H9 (cell line): ENCODE results near the gene SLC44A1. TPM values are rescaled to one million over a fixed set of nuclear protein-coding genes. Genes with fewer than 3 reads are reported as not detected.

Experiments
- DNase-seq: peaks from one replicate; pipeline ENCODE4 v3.0.0-alpha.2; 2017
- H2AFZ ChIP-seq: one replicate; pipeline ENCODE4 v1.6.1; 2013; ENCODE audit warnings: mild to moderate bottlenecking, low read length, control low read depth, moderate library complexity
- H2AK5ac ChIP-seq: 2 replicates; pipeline ENCODE4 v1.6.1; 2013; ENCODE audit warnings: low read length, control low read depth, mixed read lengths; ENCODE audit not compliant: insufficient read length
- H2BK120ac ChIP-seq: one replicate; pipeline ENCODE4 v1.6.1; 2013; ENCODE audit warnings: low read depth, mild to moderate bottlenecking, low read length, control low read depth, inconsistent platforms; ENCODE audit not compliant: poor library complexity, severe bottlenecking
- H2BK12ac ChIP-seq: 2 replicates; pipeline ENCODE4 v1.6.1; 2013; ENCODE audit warnings: low read length, control low read depth, mixed read lengths, low read depth; ENCODE audit not compliant: insufficient read length
- H2BK15ac ChIP-seq: 2 replicates; pipeline ENCODE4 v1.6.1; 2013; ENCODE audit warnings: low read depth, low read length, control low read depth
- H2BK20ac ChIP-seq: one replicate; pipeline ENCODE4 v1.6.1; 2013; ENCODE audit warnings: low read depth, mild to moderate bottlenecking, low read length, control low read depth, inconsistent platforms; ENCODE audit not compliant: poor library complexity, severe bottlenecking
- H2BK5ac ChIP-seq: 2 replicates; pipeline ENCODE4 v1.6.1; 2013; ENCODE audit warnings: low read length, control low read depth, mixed read lengths; ENCODE audit not compliant: insufficient read length
- H3K14ac ChIP-seq: 2 replicates; pipeline ENCODE4 v1.6.1; 2013; ENCODE audit warnings: low read length, control low read depth; ENCODE audit not compliant: insufficient read depth
- H3K18ac ChIP-seq: 2 replicates; pipeline ENCODE4 v1.6.1; 2013; ENCODE audit warnings: low read depth, mild to moderate bottlenecking, mixed read lengths, low read length, control low read depth; ENCODE audit not compliant: insufficient read length
- H3K23ac ChIP-seq: 2 replicates; pipeline ENCODE4 v1.6.1; 2013; ENCODE audit warnings: low read length, control low read depth, mixed read lengths, low read depth; ENCODE audit not compliant: insufficient read length
- H3K23me2 ChIP-seq: 2 replicates; pipeline ENCODE4 v1.6.1; 2013; ENCODE audit warnings: low read depth, mild to moderate bottlenecking, mixed read lengths, low read length, control low read depth; ENCODE audit not compliant: insufficient read length, poor library complexity, severe bottlenecking
- H3K27ac ChIP-seq: 2 replicates; pipeline ENCODE4 v1.5.1; 2013; ENCODE audit warnings: low read length, control low read depth, mixed read lengths, low read depth; ENCODE audit not compliant: insufficient read length
- H3K27me3 ChIP-seq: 2 replicates; pipeline ENCODE4 v1.6.1; 2013; ENCODE audit warnings: low read length, control low read depth, inconsistent platforms; ENCODE audit not compliant: insufficient read depth
- H3K4ac ChIP-seq: 2 replicates; pipeline ENCODE4 v1.6.1; 2013; ENCODE audit warnings: low read depth, mild to moderate bottlenecking, control low read depth, inconsistent platforms, low read length, moderate library complexity
- H3K4me1 ChIP-seq: 2 replicates; pipeline ENCODE4 v1.6.1; 2013; ENCODE audit warnings: low read length, control low read depth, inconsistent platforms; ENCODE audit not compliant: insufficient read depth
- H3K4me2 ChIP-seq: 2 replicates; pipeline ENCODE4 v1.6.1; 2013; ENCODE audit warnings: low read length, control low read depth, mixed read lengths; ENCODE audit not compliant: insufficient read length, insufficient read depth
- H3K56ac ChIP-seq: 2 replicates; pipeline ENCODE4 v1.6.1; 2013; ENCODE audit warnings: low read depth, mild to moderate bottlenecking, mixed read lengths, low read length, control low read depth; ENCODE audit not compliant: insufficient read length
- H3K79me1 ChIP-seq: 2 replicates; pipeline ENCODE4 v1.6.1; 2013; ENCODE audit warnings: low read depth, mild to moderate bottlenecking, moderate library complexity, low read length, control low read depth, inconsistent platforms; ENCODE audit not compliant: insufficient read depth, poor library complexity, severe bottlenecking
- H3K79me2 ChIP-seq: 2 replicates; pipeline ENCODE4 v1.6.1; 2013; ENCODE audit warnings: low read length, control low read depth, inconsistent platforms; ENCODE audit not compliant: insufficient read depth
- H3K9ac ChIP-seq: 2 replicates; pipeline ENCODE4 v1.6.1; 2013; ENCODE audit warnings: low read length, control low read depth, mixed read lengths; ENCODE audit not compliant: insufficient read length; ENCODE audit errors: extremely low read depth
- H3K9me3 ChIP-seq: one replicate; pipeline ENCODE4 v1.6.1; 2013; ENCODE audit warnings: low read depth, low read length, inconsistent platforms; ENCODE audit not compliant: control insufficient read depth
- H3T11ph ChIP-seq: one replicate; pipeline ENCODE4 v1.6.1; 2013; ENCODE audit warnings: mild to moderate bottlenecking, low read length, control low read depth, inconsistent platforms
- H4K20me1 ChIP-seq: one replicate; pipeline ENCODE4 v1.6.1; 2013; ENCODE audit not compliant: control insufficient read depth, insufficient read length, insufficient read depth
- H4K5ac ChIP-seq: 2 replicates; pipeline ENCODE4 v1.6.1; 2013; ENCODE audit warnings: low read depth, mild to moderate bottlenecking, mixed read lengths, low read length, control low read depth; ENCODE audit not compliant: insufficient read length
- H4K8ac ChIP-seq: replicated peaks from 2 replicates; pipeline ENCODE4 v1.6.1; 2013; ENCODE audit warnings: low read length, control low read depth, mixed read lengths, low read depth; ENCODE audit not compliant: insufficient read length
- H4K91ac ChIP-seq: 2 replicates; pipeline ENCODE4 v1.6.1; 2013; ENCODE audit warnings: low read depth, mild to moderate bottlenecking, moderate library complexity, mixed read lengths, low read length, control low read depth; ENCODE audit not compliant: insufficient read length
- H3K27ac Mint-ChIP-seq, 3 experiments: 2 replicates in 2 of 3; 3 replicates in 1 of 3; pipeline ENCODE4 v1.8.0; 2020 to 2021; ENCODE audit warnings: mixed read lengths in 3 of 3, mild to moderate bottlenecking in 1 of 3, moderate library complexity in 1 of 3
- H3K27me3 Mint-ChIP-seq: 2 replicates; pipeline ENCODE4 v1.8.0; 2021; ENCODE audit warnings: low read depth, mild to moderate bottlenecking, moderate library complexity, mixed read lengths
- H3K36me3 Mint-ChIP-seq, 3 experiments: 2 replicates in 2 of 3; 3 replicates in 1 of 3; pipeline ENCODE4 v1.8.0; 2020 to 2021; ENCODE audit warnings: low read depth in 3 of 3, mixed read lengths in 3 of 3; ENCODE audit not compliant: insufficient read depth in 1 of 3
- H3K4me1 Mint-ChIP-seq, 2 experiments: 2 replicates each; pipeline ENCODE4 v1.8.0; 2020; ENCODE audit warnings: mixed read lengths in 2 of 2
- H3K4me3 Mint-ChIP-seq, 2 experiments: 2 replicates in 1 of 2; 3 replicates in 1 of 2; pipeline ENCODE4 v1.8.0; 2020 to 2021; ENCODE audit warnings: mild to moderate bottlenecking in 2 of 2, mixed read lengths in 2 of 2, moderate library complexity in 1 of 2
- H3K9me3 Mint-ChIP-seq, 2 experiments: 2 replicates in 1 of 2; 3 replicates in 1 of 2; pipeline ENCODE4 v1.8.0; 2020; ENCODE audit warnings: mild to moderate bottlenecking in 2 of 2, mixed read lengths in 2 of 2, moderate library complexity in 1 of 2
- CTCF ChIP-seq: fragments of 200-600 bp; sonication (generic); conservative IDR thresholded peaks from 3 replicates; pipeline ENCODE4 v1.8.0; 2021; ENCODE audit warnings: antibody characterized with exemption, mild to moderate bottlenecking
- WGBS: extraction: QIAGEN DNeasy Blood & Tissue Kit; methylation state at CpG from one replicate; pipeline ENCODE4 v1.1.7; 2013; ENCODE audit warnings: missing lambda C conversion rate, low lambda C conversion rate, mixed read lengths; ENCODE audit not compliant: insufficient read length; ENCODE audit errors: extremely low coverage; 5-methylcytosine and 5-hydroxymethylcytosine counted together
- total RNA-seq: library from RNA; stranded (reverse); gene quantifications from 2 replicates; pipeline ENCODE4 v1.2.1, GENCODE V29; 2021

The SLC44A1 gene
- total RNA-seq, 1 experiment from 2014 or later = 60.7 TPM

GRCh38 chr9:105318729-105319191 is 74.3 kb downstream of the SLC44A1 start:
- no peaks in the 10 kb centered on the region for H3K9me3 Mint-ChIP-seq
- no peak overlapping the region for H2AK5ac ChIP-seq
- H4K5ac ChIP-seq = no peak overlapping the region
- H4K20me1 ChIP-seq = no peaks in the 10 kb centered on the region
- no CpG with 5 or more reads among the region's 4 CpGs for WGBS
- no peaks in the 10 kb centered on the region for H3K9me3 ChIP-seq
- no peak overlapping the region for H3K4me2 ChIP-seq
- no peak overlapping the region for H3K18ac ChIP-seq
- no peak overlapping the region for H2AFZ ChIP-seq
- no peaks in the 10 kb centered on the region for H3K79me2 ChIP-seq
- no peak overlapping the region for H3K23ac ChIP-seq
- H3K14ac ChIP-seq = no peak overlapping the region
- no peak overlapping the region for H3T11ph ChIP-seq
- H3K27ac Mint-ChIP-seq = no peak overlapping the region
- no peak overlapping the region for H2BK5ac ChIP-seq
- no peak overlapping the region for H4K8ac ChIP-seq
- no peaks in the 10 kb centered on the region; the same call in 1 of the 2 replicates for H3K4me1 ChIP-seq
- H3K4me1 Mint-ChIP-seq = peaks cover 5 to 9% of the 10 kb centered on the region in 2 experiments; a peak in 3 of 4 replicates
- no peak overlapping the region for H3K4ac ChIP-seq
- no peak overlapping the region for H2BK20ac ChIP-seq
- no peak for TF ChIP-seq CTCF
- no peaks in the 10 kb centered on the region for H3K27me3 ChIP-seq
- no peak for DNase-seq
- peaks cover 3 to 8% (median 6%) of the 10 kb centered on the region in 3 experiments; a peak in 6 of 7 replicates for H3K36me3 Mint-ChIP-seq
- no peak overlapping the region for H3K9ac ChIP-seq
- no peak overlapping the region for H3K4me3 Mint-ChIP-seq
- no peak overlapping the region for H3K56ac ChIP-seq
- no peak overlapping the region for H2BK15ac ChIP-seq
- H3K23me2 ChIP-seq = no peaks in the 10 kb centered on the region
- H3K27me3 Mint-ChIP-seq = no peaks in the 10 kb centered on the region; the same call in 1 of the 2 replicates
- no peak overlapping the region for H2BK12ac ChIP-seq
- no peak overlapping the region for H2BK120ac ChIP-seq
- H4K91ac ChIP-seq = no peak overlapping the region
- no peak overlapping the region for H3K27ac ChIP-seq
- H3K79me1 ChIP-seq = no peaks in the 10 kb centered on the region
